CD4-positive, alpha-beta memory T cell (primary cell): ENCODE measurements around the gene GNAO1. TPM values are rescaled to one million over a fixed set of nuclear protein-coding genes. Genes with fewer than 3 reads are reported as not detected.

Experiments used
- CTCF ChIA-PET: fragments of 350-600 bp; sonication (Branson Sonifier 250); formaldehyde crosslinking; loops from one replicate; lab custom pipeline; 2021; ENCODE audit warnings: inconsistent platforms; ENCODE audit not compliant: partially characterized antibody; lab: Charles Lee
- POLR2A ChIA-PET: fragments of 350-600 bp; sonication (Branson Sonifier 250); formaldehyde crosslinking; loops from one replicate; lab custom pipeline; 2021; ENCODE audit not compliant: partially characterized antibody; lab: Charles Lee
- DNase-seq, 5 donors: peaks; one replicate each; pipeline versions ENCODE4 v3.0.0 to v3.0.0-alpha.2; 2020 to 2022; ENCODE audit warnings: mixed read lengths in 1 of 5
- H3K27ac ChIP-seq: one replicate; pipeline ENCODE4 v1.7.0; 2013; ENCODE audit warnings: low read depth, low read length
- H3K27me3 ChIP-seq: 2 replicates; pipeline ENCODE4 v1.7.0; 2013; ENCODE audit warnings: mild to moderate bottlenecking, low read length, moderate library complexity; ENCODE audit not compliant: insufficient read depth
- H3K36me3 ChIP-seq: 2 replicates; pipeline ENCODE4 v1.7.0; 2013; ENCODE audit warnings: mild to moderate bottlenecking, low read length, moderate library complexity; ENCODE audit not compliant: insufficient read depth
- H3K4me1 ChIP-seq: 2 replicates; pipeline ENCODE4 v1.7.0; 2013; ENCODE audit warnings: mild to moderate bottlenecking, low read length, moderate library complexity; ENCODE audit not compliant: insufficient read depth
- H3K4me3 ChIP-seq, 2 donors: one replicate each; pipeline ENCODE4 v1.7.0; 2013; ENCODE audit warnings: low read length in 2 of 2, mild to moderate bottlenecking in 1 of 2
- H3K9me3 ChIP-seq, 2 donors: one replicate each; pipeline ENCODE4 v1.7.0; 2013; ENCODE audit warnings: low read length in 2 of 2, control low read depth in 1 of 2; ENCODE audit not compliant: control insufficient read depth in 1 of 2
- H3K27ac Mint-ChIP-seq, 7 donors: one replicate each; pipeline ENCODE4 v1.8.0; 2020 to 2021; ENCODE audit warnings: mixed read lengths in 7 of 7, mild to moderate bottlenecking in 6 of 7, inconsistent platforms in 3 of 7, moderate library complexity in 3 of 7
- H3K27me3 Mint-ChIP-seq, 2 donors: one replicate each; pipeline ENCODE4 v1.8.0; 2020 to 2021; ENCODE audit warnings: mixed read lengths in 2 of 2
- H3K36me3 Mint-ChIP-seq, 2 donors: one replicate each; pipeline ENCODE4 v1.8.0; 2020 to 2021; ENCODE audit warnings: mixed read lengths in 2 of 2, inconsistent platforms in 1 of 2, mild to moderate bottlenecking in 1 of 2
- H3K4me1 Mint-ChIP-seq, 4 donors: one replicate each; pipeline ENCODE4 v1.8.0; 2020 to 2021; ENCODE audit warnings: mixed read lengths in 4 of 4, mild to moderate bottlenecking in 1 of 4
- H3K4me3 Mint-ChIP-seq, 8 donors: one replicate each; pipeline ENCODE4 v1.8.0; 2020 to 2021; ENCODE audit warnings: mixed read lengths in 8 of 8, mild to moderate bottlenecking in 7 of 8, moderate library complexity in 6 of 8, inconsistent platforms in 3 of 8
- H3K9me3 Mint-ChIP-seq, 8 donors: one replicate each; pipeline ENCODE4 v1.8.0; 2020 to 2021; ENCODE audit warnings: mixed read lengths in 8 of 8, mild to moderate bottlenecking in 5 of 8, inconsistent platforms in 3 of 8, moderate library complexity in 1 of 8
- intact Hi-C: fragments of 100-400 bp; cut with micrococcal nuclease; formaldehyde crosslinking; loops from one replicate; pipeline ENCODE4 v1.15.1; 2023
- polyA plus RNA-seq, 2 donors: library from polyadenylated mRNA; unstranded; fragments of 300-500 nt; fragmentation: Illumina TruSeq; gene quantifications; one replicate each; pipeline ENCODE4 v1.2.3, GENCODE V29; 2021
- total RNA-seq, 2 experiments: library from RNA; stranded (reverse); gene quantifications; one replicate each; pipeline ENCODE4 v1.2.3, GENCODE V29; 2021

GNAO1 gene
- total and polyA plus RNA-seq, 4 experiments from 2014 or later: 1.5 to 10.8 (median 10.5) TPM; not detected in 1

- Mint-ChIP-seq H3K36me3 (peaks cover 0 to 6% of the 10 kb centered on the region in 2 donors), H3K4me3 (no peak overlapping the region), H3K9me3 (no peaks in the 10 kb centered on the region), H3K27ac (peak overlapping the region in 1 of 7 donors; percentile 30), H3K27me3 (no peaks in the 10 kb centered on the region), H3K4me1 (peaks cover 0 to 2% (median 0%) of the 10 kb centered on the region in 4 donors)
- DNase-seq: no peak
- ChIA-PET POLR2A (no interaction called here), CTCF (interaction anchor here (1.4 kb wide), 1 partner anchor 12 kb away, joined by 3 read pairs; no protein-coding TSS in a partner anchor)
- Histone ChIP-seq H3K4me1 (no peaks in the 10 kb centered on the region), H3K36me3 (no peaks in the 10 kb centered on the region), H3K27ac (no peak overlapping the region), H3K4me3 (no peak overlapping the region), H3K27me3 (no peaks in the 10 kb centered on the region), H3K9me3 (no peaks in the 10 kb centered on the region)
- intact Hi-C loops: no loop called here
Measured at GRCh38 chr16:56343661-56344517, 152.6 kb downstream of the GNAO1 start.

- Mint-ChIP-seq H3K4me1 (peaks cover 0 to 2% (median 0%) of the 10 kb centered on the region in 4 donors), H3K27me3 (no peaks in the 10 kb centered on the region), H3K9me3 (no peaks in the 10 kb centered on the region), H3K4me3 (no peak overlapping the region), H3K27ac (peak overlapping the region in 1 of 7 donors; percentile 13), H3K36me3 (peaks cover 0 to 6% of the 10 kb centered on the region in 2 donors)
- Histone ChIP-seq H3K27me3 (no peaks in the 10 kb centered on the region), H3K9me3 (no peaks in the 10 kb centered on the region), H3K4me3 (no peak overlapping the region), H3K4me1 (no peaks in the 10 kb centered on the region), H3K27ac (no peak overlapping the region), H3K36me3 (no peaks in the 10 kb centered on the region)
- POLR2A ChIA-PET: no interaction called here
- intact Hi-C loops: no loop called here
- DNase-seq: no peak
- CTCF ChIA-PET: interaction anchor here (1.4 kb wide), 1 partner anchor 11 kb away, joined by 3 read pairs; no protein-coding TSS in a partner anchor
Measured at GRCh38 chr16:56344518-56345405, 153.5 kb downstream of the GNAO1 start.

GRCh38 chr16:56345406-56346050, 154.2 kb downstream of the GNAO1 start:
- no peak overlapping the region for H3K4me3 ChIP-seq
- H3K27me3 ChIP-seq: no peaks in the 10 kb centered on the region
- H3K27ac Mint-ChIP-seq: no peak overlapping the region
- DNase-seq: no peak
- H3K27me3 Mint-ChIP-seq: no peaks in the 10 kb centered on the region
- no peaks in the 10 kb centered on the region for H3K9me3 ChIP-seq
- H3K9me3 Mint-ChIP-seq: no peaks in the 10 kb centered on the region
- no peak overlapping the region for H3K27ac ChIP-seq
- no peaks in the 10 kb centered on the region for H3K4me1 ChIP-seq
- no peaks in the 10 kb centered on the region for H3K36me3 ChIP-seq
- CTCF ChIA-PET: no interaction called here
- POLR2A ChIA-PET: no interaction called here
- H3K4me3 Mint-ChIP-seq: no peak overlapping the region
- intact Hi-C loops: no loop called here
- peaks cover 0 to 2% (median 0%) of the 10 kb centered on the region in 4 donors for H3K4me1 Mint-ChIP-seq
- peaks cover 0 to 5% of the 10 kb centered on the region in 2 donors for H3K36me3 Mint-ChIP-seq

- H3K27ac Mint-ChIP-seq: peak overlapping the region in 1 of 7 donors; percentile 77
- Histone ChIP-seq H3K4me1 (no peaks in the 10 kb centered on the region), H3K4me3 (no peak overlapping the region), H3K36me3 (no peaks in the 10 kb centered on the region), H3K27me3 (no peaks in the 10 kb centered on the region), H3K27ac (no peak overlapping the region), H3K9me3 (no peaks in the 10 kb centered on the region)
- no peak for DNase-seq
- no peaks in the 10 kb centered on the region for H3K9me3 Mint-ChIP-seq
- ChIA-PET POLR2A (no interaction called here), CTCF (interaction anchor here (2.1 kb wide), 1 partner anchor 10 kb away, joined by 10 read pairs; no protein-coding TSS in a partner anchor)
- peaks cover 0 to 3% of the 10 kb centered on the region in 2 donors for H3K36me3 Mint-ChIP-seq
- H3K27me3 Mint-ChIP-seq: no peaks in the 10 kb centered on the region
- H3K4me1 Mint-ChIP-seq: peaks cover 0 to 2% (median 0%) of the 10 kb centered on the region in 4 donors
- intact Hi-C loops: no loop called here
- H3K4me3 Mint-ChIP-seq: no peak overlapping the region
Measured at GRCh38 chr16:56346131-56346890, 155.0 kb downstream of the GNAO1 start.

GRCh38 chr16:56347166-56347565, 155.9 kb downstream of the GNAO1 start:
- no peaks in the 10 kb centered on the region for H3K4me1 ChIP-seq
- Mint-ChIP-seq H3K36me3 (peaks cover 0 to 3% of the 10 kb centered on the region in 2 donors), H3K27ac (no peak overlapping the region), H3K4me3 (no peak overlapping the region), H3K4me1 (peaks cover 0 to 2% (median 0%) of the 10 kb centered on the region in 4 donors), H3K9me3 (no peaks in the 10 kb centered on the region), H3K27me3 (no peaks in the 10 kb centered on the region)
- H3K36me3 ChIP-seq: no peaks in the 10 kb centered on the region
- ChIA-PET POLR2A (no interaction called here), CTCF (interaction anchor here (2.1 kb wide), 1 partner anchor 9 kb away, joined by 10 read pairs; no protein-coding TSS in a partner anchor)
- DNase-seq: no peak
- no peaks in the 10 kb centered on the region for H3K27me3 ChIP-seq
- no peaks in the 10 kb centered on the region for H3K9me3 ChIP-seq
- no peak overlapping the region for H3K27ac ChIP-seq
- no peak overlapping the region for H3K4me3 ChIP-seq
- intact Hi-C loops: no loop called here

GRCh38 chr16:56347670-56348069, 156.4 kb downstream of the GNAO1 start:
- Mint-ChIP-seq H3K27ac (no peak overlapping the region), H3K27me3 (no peaks in the 10 kb centered on the region), H3K9me3 (no peaks in the 10 kb centered on the region), H3K36me3 (peaks cover 0 to 3% of the 10 kb centered on the region in 2 donors), H3K4me1 (peaks cover 0 to 2% (median 0%) of the 10 kb centered on the region in 4 donors), H3K4me3 (no peak overlapping the region)
- no peak for DNase-seq
- ChIA-PET POLR2A (no interaction called here), CTCF (interaction anchor here (2.1 kb wide), 1 partner anchor 9 kb away, joined by 10 read pairs; no protein-coding TSS in a partner anchor)
- H3K4me1 ChIP-seq: no peaks in the 10 kb centered on the region
- no peaks in the 10 kb centered on the region for H3K9me3 ChIP-seq
- no peak overlapping the region for H3K27ac ChIP-seq
- no peaks in the 10 kb centered on the region for H3K36me3 ChIP-seq
- H3K27me3 ChIP-seq: no peaks in the 10 kb centered on the region
- no peak overlapping the region for H3K4me3 ChIP-seq
- intact Hi-C loops: no loop called here
